ENCODE data around the gene ZNF691. TPM values are rescaled to one million over a fixed set of nuclear protein-coding genes. Genes with fewer than 3 reads are reported as not detected.
"Not testable (repeated sequence)": the region's sequence is repeated elsewhere in the genome, so short reads cannot be mapped to it uniquely, and the experiment has no call there.

The ZNF691 gene
- total RNA-seq, 2 donors from 2014 or later, result 6.7 to 12.9 TPM

GRCh38 chr1:42806171-42806570 lies 40.2 kb upstream of the ZNF691 start:
- Histone ChIP-seq H3K4me3 (no peak overlapping the region), H3K36me3 (replicated peaks in 1 of 2; ENCODE audit: insufficient read depth in 1 of 2, low read depth in 2 of 2) (no peaks in the 10 kb centered on the region), H3K27ac (no peak overlapping the region), H3K27me3 (no peaks in the 10 kb centered on the region), H3K4me1 (no peaks in the 10 kb centered on the region), H3K9me3 (no peaks in the 10 kb centered on the region)
- TF ChIP-seq POLR2A (IDR thresholded peaks at IDR 0.05) (no peak), CTCF (IDR thresholded peaks at IDR 0.05) (no peak)
- ATAC-seq (no peak), DNase-seq (no peak)
- intact Hi-C loops (cut with DNase I), result no loop called here

GRCh38 chr1:42806593-42806992 lies 39.8 kb upstream of the ZNF691 start:
- intact Hi-C loops (cut with DNase I), result no loop called here
- ATAC-seq, result no peak
- no peak for DNase-seq
- Histone ChIP-seq H3K4me1 (no peaks in the 10 kb centered on the region), H3K27me3 (no peaks in the 10 kb centered on the region), H3K9me3 (no peaks in the 10 kb centered on the region), H3K27ac (no peak overlapping the region), H3K4me3 (no peak overlapping the region), H3K36me3 (replicated peaks in 1 of 2; ENCODE audit: insufficient read depth in 1 of 2, low read depth in 2 of 2) (no peaks in the 10 kb centered on the region)
- TF ChIP-seq CTCF (IDR thresholded peaks at IDR 0.05) (no peak), POLR2A (IDR thresholded peaks at IDR 0.05) (no peak)
- 86 to 88% methylated on average over 5 of the region's 5 CpGs for WGBS, 2 donors

GRCh38 chr1:42807056-42807668 lies 39.3 kb upstream of the ZNF691 start:
- intact Hi-C loops (cut with DNase I), result no loop called here
- no peak for TF ChIP-seq CTCF (IDR thresholded peaks at IDR 0.05)
- no peak for TF ChIP-seq POLR2A (IDR thresholded peaks at IDR 0.05)
- no peak for DNase-seq
- Histone ChIP-seq H3K4me3 (no peak overlapping the region), H3K36me3 (replicated peaks in 1 of 2; ENCODE audit: insufficient read depth in 1 of 2, low read depth in 2 of 2) (no peaks in the 10 kb centered on the region), H3K9me3 (no peaks in the 10 kb centered on the region), H3K27me3 (no peaks in the 10 kb centered on the region), H3K27ac (no peak overlapping the region), H3K4me1 (no peaks in the 10 kb centered on the region)
- no peak for ATAC-seq

GRCh38 chr1:42814815-42815214 lies 31.6 kb upstream of the ZNF691 start:
- H3K4me3 ChIP-seq; ATAC-seq; H3K9me3 ChIP-seq; intact Hi-C loops (cut with DNase I); H3K36me3 ChIP-seq (replicated peaks in 1 of 2; ENCODE audit: insufficient read depth in 1 of 2, low read depth in 2 of 2); H3K27me3 ChIP-seq; H3K27ac ChIP-seq; DNase-seq: not testable (repeated sequence)
- WGBS, 2 donors, result 92 to 94% methylated on average over 2 to 3 of the region's 3 CpGs
- peaks cover 19% of the 10 kb centered on the region for H3K4me1 ChIP-seq

GRCh38 chr1:42815941-42816584 lies 30.4 kb upstream of the ZNF691 start:
- no peaks in the 10 kb centered on the region for H3K36me3 ChIP-seq (replicated peaks in 1 of 2; ENCODE audit: insufficient read depth in 1 of 2, low read depth in 2 of 2)
- TF ChIP-seq CTCF (IDR thresholded peaks at IDR 0.05), result no peak
- no peak for TF ChIP-seq POLR2A (IDR thresholded peaks at IDR 0.05)
- H3K27me3 ChIP-seq, result no peaks in the 10 kb centered on the region
- no peaks in the 10 kb centered on the region for H3K9me3 ChIP-seq
- 46 to 49% methylated on average over 7 of the region's 7 CpGs for WGBS, 2 donors
- no peak for DNase-seq
- intact Hi-C loops (cut with DNase I), result no loop called here
- H3K27ac ChIP-seq, result peak overlapping the region; percentile 88 to 100 (median 98)
- H3K4me1 ChIP-seq, result peaks cover 19% of the 10 kb centered on the region
- H3K4me3 ChIP-seq, result no peak overlapping the region
- ATAC-seq, result no peak

All from body of pancreas (tissue), 4 donors.